HG03565 (cell line): ENCODE measurements around the gene CACNB3.
"Not testable (repeated sequence)": the region's sequence is repeated elsewhere in the genome, so short reads cannot be mapped to it uniquely, and the experiment has no call there.

ENCODE experiments used
- ATAC-seq: cut with Tn5 transposase; IDR thresholded peaks from one replicate; pipeline ENCODE4 v1.9.1; 2021; ENCODE audit warnings: mild to moderate bottlenecking, moderate library complexity; ENCODE audit not compliant: unreplicated experiment

Gene CACNB3

GRCh38 chr12:48816143-48816854, 2.0 kb upstream of the CACNB3 start:
- no peak for ATAC-seq

- no peak for ATAC-seq
Observed at GRCh38 chr12:48818831-48819590, 715 bp downstream of the CACNB3 start.

GRCh38 chr12:48819986-48820725, 1.9 kb downstream of the CACNB3 start:
- no peak for ATAC-seq

GRCh38 chr12:48822139-48822538, 3.8 kb downstream of the CACNB3 start:
- ATAC-seq, result no peak

- no peak for ATAC-seq
Observed at GRCh38 chr12:48822711-48823110, 4.4 kb downstream of the CACNB3 start.

DNA sequence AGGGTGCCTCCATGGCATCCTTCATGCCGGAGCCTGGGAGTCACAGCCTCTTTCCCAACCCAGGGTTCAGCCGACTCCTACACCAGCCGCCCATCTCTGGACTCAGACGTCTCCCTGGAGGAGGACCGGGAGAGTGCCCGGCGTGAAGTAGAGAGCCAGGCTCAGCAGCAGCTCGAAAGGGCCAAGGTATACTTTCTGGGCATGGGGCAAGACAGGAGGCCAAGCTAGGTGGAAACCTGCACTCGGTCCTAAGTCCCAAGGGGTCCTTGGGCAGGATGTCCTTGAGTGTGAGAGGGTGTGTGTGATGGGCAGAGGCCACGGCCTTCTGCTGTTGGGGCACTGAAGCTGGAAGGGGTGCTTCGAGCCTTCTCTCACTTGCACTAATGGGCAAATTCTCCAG, 5.0 kb downstream of the CACNB3 start:
- no peak for ATAC-seq

DNA sequence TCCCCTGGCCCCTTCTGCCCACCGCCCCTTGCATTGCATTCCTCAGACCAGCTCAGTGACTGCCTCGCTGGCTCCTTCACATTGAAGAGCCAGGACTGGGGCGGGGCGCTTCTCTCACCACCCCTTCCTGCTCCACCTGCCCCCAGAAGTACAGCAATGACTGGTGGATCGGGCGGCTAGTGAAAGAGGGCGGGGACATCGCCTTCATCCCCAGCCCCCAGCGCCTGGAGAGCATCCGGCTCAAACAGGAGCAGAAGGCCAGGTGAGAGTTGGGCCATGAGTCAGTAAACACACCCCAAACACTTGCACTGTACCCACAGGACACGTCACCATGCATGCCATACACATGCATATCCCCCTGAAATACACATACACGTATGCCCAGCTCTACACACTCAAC, 5.8 kb downstream of the CACNB3 start:
- no peak for ATAC-seq

GRCh38 chr12:48824905-48825304, 6.6 kb downstream of the CACNB3 start:
- ATAC-seq, result no peak

- no peak for ATAC-seq
Observed at GRCh38 chr12:48826209-48826855, 8.0 kb downstream of the CACNB3 start.

- ATAC-seq, result no peak
Observed at GRCh38 chr12:48827026-48827425, 8.7 kb downstream of the CACNB3 start.

DNA sequence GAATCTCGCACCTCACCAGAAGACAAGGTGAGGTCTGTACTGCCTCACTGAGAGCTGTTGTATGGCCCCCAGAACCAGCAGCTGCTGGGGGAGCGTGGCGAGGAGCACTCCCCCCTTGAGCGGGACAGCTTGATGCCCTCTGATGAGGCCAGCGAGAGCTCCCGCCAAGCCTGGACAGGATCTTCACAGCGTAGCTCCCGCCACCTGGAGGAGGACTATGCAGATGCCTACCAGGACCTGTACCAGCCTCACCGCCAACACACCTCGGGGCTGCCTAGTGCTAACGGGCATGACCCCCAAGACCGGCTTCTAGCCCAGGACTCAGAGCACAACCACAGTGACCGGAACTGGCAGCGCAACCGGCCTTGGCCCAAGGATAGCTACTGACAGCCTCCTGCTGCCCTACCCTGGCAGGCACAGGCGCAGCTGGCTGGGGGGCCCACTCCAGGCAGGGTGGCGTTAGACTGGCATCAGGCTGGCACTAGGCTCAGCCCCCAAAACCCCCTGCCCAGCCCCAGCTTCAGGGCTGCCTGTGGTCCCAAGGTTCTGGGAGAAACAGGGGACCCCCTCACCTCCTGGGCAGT, 9.3 kb downstream of the CACNB3 start:
- no peak for ATAC-seq

GRCh38 chr12:48828293-48828692, 10.0 kb downstream of the CACNB3 start:
- ATAC-seq, result no peak

DNA sequence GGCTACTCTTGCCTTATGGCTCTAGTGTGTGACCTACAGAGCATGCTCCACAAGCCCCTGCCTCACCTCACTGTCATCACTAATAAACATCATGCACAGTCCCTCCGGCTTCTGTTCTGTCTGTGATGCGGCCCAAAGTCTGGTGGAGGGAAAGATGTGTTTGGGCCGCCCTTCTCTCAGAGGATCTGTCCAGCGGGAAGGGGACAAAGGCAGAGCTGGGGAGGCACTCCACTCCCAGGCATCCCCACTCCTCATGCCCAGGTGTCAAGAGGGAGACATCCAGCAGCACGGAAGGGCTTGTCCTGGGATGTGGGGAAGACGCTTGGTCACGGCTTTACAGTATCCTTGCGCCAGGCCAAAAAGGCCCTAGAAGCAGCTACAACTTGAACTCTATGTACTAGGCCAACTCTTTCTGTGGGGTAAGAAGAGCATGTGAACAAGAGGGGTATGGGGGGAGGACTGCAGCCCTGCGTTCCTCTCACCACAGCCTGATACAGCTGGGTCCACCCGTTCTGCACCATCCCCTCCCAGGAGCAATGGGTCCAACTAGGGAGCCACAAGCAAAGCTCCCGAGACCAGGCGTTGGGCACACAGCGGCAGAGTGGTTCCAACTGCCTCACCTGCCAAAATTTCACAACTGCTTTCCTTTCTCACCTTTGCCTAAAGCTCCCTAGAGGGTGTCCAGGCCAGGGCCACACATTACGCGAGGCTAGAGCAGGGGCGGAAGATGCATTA, 10.7 kb downstream of the CACNB3 start:
- ATAC-seq, result no peak

GRCh38 chr12:48831257-48831656, 13.0 kb downstream of the CACNB3 start:
- no peak for ATAC-seq

- ATAC-seq, result no peak
Observed at GRCh38 chr12:48832321-48833060, 14.2 kb downstream of the CACNB3 start.

GRCh38 chr12:48838048-48838447, 19.8 kb downstream of the CACNB3 start:
- no peak for ATAC-seq

DNA sequence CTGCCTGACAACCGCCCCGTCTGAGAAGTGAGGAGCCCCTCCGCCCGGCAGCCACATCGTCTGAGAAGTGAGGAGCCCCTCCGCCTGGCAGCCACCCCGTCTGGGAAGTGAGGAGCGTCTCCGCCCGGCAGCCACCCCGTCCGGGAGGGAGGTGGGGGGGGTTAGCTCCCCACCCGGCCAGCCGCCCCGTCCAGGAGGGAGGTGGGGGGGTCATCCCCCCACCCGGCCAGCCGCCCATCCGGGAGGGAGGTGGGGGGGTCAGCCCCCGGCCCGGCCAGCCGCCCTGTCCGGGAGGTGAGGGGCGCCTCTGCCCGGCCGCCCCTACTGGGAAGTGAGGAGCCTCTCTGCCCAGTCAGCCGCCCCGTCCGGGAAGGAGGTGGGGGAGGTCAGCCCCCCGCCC, 23.7 kb downstream of the CACNB3 start:
- ATAC-seq, result not testable (repeated sequence)

GRCh38 chr12:48851883-48852733, 33.8 kb downstream of the CACNB3 start, which contains the start of gene DDX23:
Gene DDX23, minus strand, starts transcription at chr12:48852163. Its CDS starts 6,381 bp downstream, at chr12:48845782.
- peak; percentile 89 for ATAC-seq
